ENCODE data around the gene TM4SF5.

- TF ChIP-seq CTCF (IDR thresholded peaks at IDR 0.05; ENCODE audit: insufficient read depth, low read depth, low read length) (peak; percentile 14), EZH2 (IDR thresholded peaks at IDR 0.05; ENCODE audit: insufficient read depth, low read length) (no peak)
Observed at GRCh38 chr17:4815043-4815675, 43.5 kb downstream of the TM4SF5 start.

Measured in astrocyte (in vitro differentiated cells and primary cell).